ENCODE measurements around the gene SEMA5B. TPM values are rescaled to one million over a fixed set of nuclear protein-coding genes. Genes with fewer than 3 reads are reported as not detected.
A peak's percentile ranks its signal among the peaks of the same experiment; 100 is the strongest.

The SEMA5B gene
- total RNA-seq, 1 donor from 2014 or later: 68.8 TPM

DNA sequence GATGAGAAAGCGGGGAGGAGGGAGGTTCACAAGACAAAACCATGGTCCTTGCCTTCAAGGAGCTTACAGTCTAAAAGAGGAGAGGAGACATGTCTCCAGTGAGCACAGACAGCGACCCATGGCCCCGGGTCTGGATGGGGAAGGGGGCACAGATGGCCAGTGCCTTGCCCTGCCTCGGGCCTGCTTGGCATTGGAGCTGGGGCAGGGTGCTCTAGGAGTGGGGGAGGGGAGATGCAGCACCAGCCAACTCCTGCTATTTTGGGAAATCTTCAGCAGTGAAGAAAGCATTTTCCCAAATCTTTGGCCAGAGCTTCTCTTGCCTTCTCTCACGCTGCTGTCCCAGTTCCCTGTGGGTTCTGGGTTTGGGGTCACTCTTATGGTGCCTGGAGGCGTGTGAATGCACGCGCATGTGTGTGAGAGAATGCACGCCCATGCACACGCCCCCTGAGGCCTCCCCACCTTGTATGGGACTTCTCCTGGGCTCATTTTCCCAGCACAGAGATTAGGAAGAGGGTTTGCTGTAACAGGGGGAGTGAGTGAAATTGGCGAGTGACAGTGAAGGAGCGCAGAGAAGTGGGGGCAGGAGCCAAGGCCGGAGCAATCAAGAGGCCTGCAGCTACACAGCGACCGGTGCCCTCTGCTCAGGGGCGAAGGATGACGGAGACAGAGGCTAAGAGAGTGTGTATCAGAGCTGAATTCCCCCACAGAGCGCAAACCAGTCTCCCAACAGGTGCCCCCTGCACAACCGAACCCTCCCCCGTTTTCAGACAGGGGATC, 71.5 kb downstream of the SEMA5B start:
- Mint-ChIP-seq H3K4me1 (ENCODE audit: low read depth) (peaks cover 37% of the 10 kb centered on the region), H3K4me3 (ENCODE audit: unreplicated experiment) (no peak overlapping the region), H3K27me3 (ENCODE audit: low read depth) (peaks cover 3% of the 10 kb centered on the region), H3K36me3 (ENCODE audit: low read depth) (peaks cover 12% of the 10 kb centered on the region), H3K27ac (ENCODE audit: unreplicated experiment) (peak overlapping the region; percentile 17), H3K9me3 (ENCODE audit: low read depth) (no peaks in the 10 kb centered on the region)
- DNase-seq (ENCODE audit: low spot score): no peak
- TF ChIP-seq, protein P1, sequence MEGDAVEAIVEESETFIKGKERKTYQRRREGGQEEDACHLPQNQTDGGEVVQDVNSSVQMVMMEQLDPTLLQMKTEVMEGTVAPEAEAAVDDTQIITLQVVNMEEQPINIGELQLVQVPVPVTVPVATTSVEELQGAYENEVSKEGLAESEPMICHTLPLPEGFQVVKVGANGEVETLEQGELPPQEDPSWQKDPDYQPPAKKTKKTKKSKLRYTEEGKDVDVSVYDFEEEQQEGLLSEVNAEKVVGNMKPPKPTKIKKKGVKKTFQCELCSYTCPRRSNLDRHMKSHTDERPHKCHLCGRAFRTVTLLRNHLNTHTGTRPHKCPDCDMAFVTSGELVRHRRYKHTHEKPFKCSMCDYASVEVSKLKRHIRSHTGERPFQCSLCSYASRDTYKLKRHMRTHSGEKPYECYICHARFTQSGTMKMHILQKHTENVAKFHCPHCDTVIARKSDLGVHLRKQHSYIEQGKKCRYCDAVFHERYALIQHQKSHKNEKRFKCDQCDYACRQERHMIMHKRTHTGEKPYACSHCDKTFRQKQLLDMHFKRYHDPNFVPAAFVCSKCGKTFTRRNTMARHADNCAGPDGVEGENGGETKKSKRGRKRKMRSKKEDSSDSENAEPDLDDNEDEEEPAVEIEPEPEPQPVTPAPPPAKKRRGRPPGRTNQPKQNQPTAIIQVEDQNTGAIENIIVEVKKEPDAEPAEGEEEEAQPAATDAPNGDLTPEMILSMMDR (IDR thresholded peaks at IDR 0.05): no peak

DNA sequence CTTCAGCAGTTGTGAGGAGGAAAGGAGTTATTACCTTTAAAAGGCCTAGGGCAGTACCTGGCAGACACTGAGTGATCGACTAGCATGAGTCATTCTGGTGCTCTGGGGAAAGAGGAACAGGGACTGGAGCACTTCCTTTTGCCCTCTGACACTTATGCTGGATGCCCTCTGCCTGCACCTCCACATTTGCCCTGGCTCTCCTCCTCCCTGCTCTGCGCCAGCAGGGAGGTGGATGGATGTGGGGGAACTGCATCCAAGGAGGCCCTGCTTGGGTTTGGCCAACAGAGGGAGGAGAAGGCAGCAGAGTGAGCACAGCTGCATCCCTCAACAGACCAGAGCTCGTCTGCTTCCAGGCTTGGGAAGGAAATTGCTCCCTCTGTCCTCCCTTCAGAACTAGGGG, 75.0 kb downstream of the SEMA5B start:
- Mint-ChIP-seq H3K27me3 (ENCODE audit: low read depth) (no peaks in the 10 kb centered on the region), H3K4me3 (ENCODE audit: unreplicated experiment) (no peak overlapping the region), H3K36me3 (ENCODE audit: low read depth) (peaks cover 10% of the 10 kb centered on the region), H3K27ac (ENCODE audit: unreplicated experiment) (no peak overlapping the region), H3K9me3 (ENCODE audit: low read depth) (peaks cover 2% of the 10 kb centered on the region), H3K4me1 (ENCODE audit: low read depth) (peaks cover 38% of the 10 kb centered on the region)
- no peak for DNase-seq (ENCODE audit: low spot score)
- TF ChIP-seq, protein P1 (IDR thresholded peaks at IDR 0.05): peak; percentile 31

DNA sequence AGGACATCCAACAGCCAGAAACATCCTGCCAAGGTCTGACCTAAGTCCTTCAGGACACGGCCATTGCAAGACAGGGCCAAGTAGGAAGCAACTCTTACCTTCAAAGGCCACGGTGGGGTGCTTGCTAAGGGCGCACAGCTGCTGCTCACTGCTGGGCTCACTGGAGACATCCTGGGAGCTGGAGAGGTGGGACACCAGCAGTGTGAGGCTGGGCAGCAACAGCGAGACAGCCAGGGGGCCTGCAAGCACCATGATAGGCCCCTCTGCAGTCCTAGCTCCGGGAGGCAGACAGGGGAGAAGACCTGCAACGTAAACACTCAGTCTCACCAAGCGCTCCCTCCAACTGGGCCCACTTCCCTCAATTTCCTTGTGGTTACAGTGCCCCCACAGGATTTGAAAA, 79.2 kb downstream of the SEMA5B start:
- Mint-ChIP-seq H3K36me3 (ENCODE audit: low read depth) (peaks cover 5% of the 10 kb centered on the region), H3K9me3 (ENCODE audit: low read depth) (peaks cover 2% of the 10 kb centered on the region), H3K4me1 (ENCODE audit: low read depth) (peaks cover 58% of the 10 kb centered on the region), H3K27me3 (ENCODE audit: low read depth) (no peaks in the 10 kb centered on the region), H3K4me3 (ENCODE audit: unreplicated experiment) (no peak overlapping the region), H3K27ac (ENCODE audit: unreplicated experiment) (peak overlapping the region; percentile 94)
- DNase-seq (ENCODE audit: low spot score): no peak
- TF ChIP-seq, protein P1 (IDR thresholded peaks at IDR 0.05): peak; percentile 34

DNA sequence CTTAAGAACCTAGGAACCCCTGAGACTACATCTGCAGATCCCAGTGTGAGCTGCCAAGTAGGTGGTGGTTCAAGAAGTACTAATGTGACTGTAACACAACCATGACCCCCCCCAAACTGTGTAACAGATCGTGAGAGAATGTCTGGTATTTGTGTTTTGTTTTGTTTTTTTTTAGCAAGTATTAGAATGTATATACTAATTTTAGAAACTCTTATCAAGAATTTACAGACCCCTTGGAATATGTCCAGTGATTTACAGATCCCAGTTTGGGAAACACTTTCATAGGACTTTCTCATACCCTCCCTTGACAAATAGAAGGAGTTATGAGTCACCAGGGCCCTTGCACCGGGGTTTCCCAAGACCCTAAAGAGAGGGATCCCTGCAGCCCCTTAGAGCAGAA, 79.8 kb downstream of the SEMA5B start:
- Mint-ChIP-seq H3K36me3 (ENCODE audit: low read depth) (peaks cover 5% of the 10 kb centered on the region), H3K9me3 (ENCODE audit: low read depth) (peaks cover 2% of the 10 kb centered on the region), H3K4me1 (ENCODE audit: low read depth) (peaks cover 62% of the 10 kb centered on the region), H3K27ac (ENCODE audit: unreplicated experiment) (peak overlapping the region; percentile 94), H3K4me3 (ENCODE audit: unreplicated experiment) (no peak overlapping the region), H3K27me3 (ENCODE audit: low read depth) (no peaks in the 10 kb centered on the region)
- TF ChIP-seq, protein P1 (IDR thresholded peaks at IDR 0.05): no peak
- no peak for DNase-seq (ENCODE audit: low spot score)

DNA sequence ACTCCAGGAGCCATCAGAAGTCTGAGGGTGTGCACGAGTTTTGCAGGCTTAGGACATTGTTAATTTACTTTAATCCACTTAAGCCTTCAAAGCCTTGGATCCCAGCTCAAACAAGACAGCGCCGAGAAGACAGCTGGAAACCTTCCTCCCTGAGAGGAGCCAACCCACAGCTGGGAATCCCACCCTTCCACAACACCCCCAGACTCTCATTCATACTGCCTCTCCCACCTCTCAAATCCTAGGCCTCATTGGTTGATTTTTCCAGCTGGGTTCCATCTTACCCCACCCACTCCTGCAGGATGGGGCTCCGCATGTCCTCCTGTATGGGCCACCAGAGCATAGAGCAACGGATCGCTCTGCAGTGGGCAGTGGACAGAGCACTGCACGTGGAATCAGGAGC, 80.4 kb downstream of the SEMA5B start:
- Mint-ChIP-seq H3K9me3 (ENCODE audit: low read depth) (peaks cover 2% of the 10 kb centered on the region), H3K36me3 (ENCODE audit: low read depth) (peaks cover 5% of the 10 kb centered on the region), H3K4me3 (ENCODE audit: unreplicated experiment) (no peak overlapping the region), H3K4me1 (ENCODE audit: low read depth) (peaks cover 58% of the 10 kb centered on the region), H3K27me3 (ENCODE audit: low read depth) (no peaks in the 10 kb centered on the region), H3K27ac (ENCODE audit: unreplicated experiment) (peak overlapping the region; percentile 94)
- no peak for DNase-seq (ENCODE audit: low spot score)
- TF ChIP-seq, protein P1 (IDR thresholded peaks at IDR 0.05): no peak
